Measurements from ENCODE around the gene CYP26C1. TPM values are rescaled to one million over a fixed set of nuclear protein-coding genes. Genes with fewer than 3 reads are reported as not detected.
A peak's percentile ranks its signal among the peaks of the same experiment; 100 is the strongest.

The CYP26C1 gene
- total RNA-seq, 1 donor from 2014 or later: 0.10 TPM

DNA sequence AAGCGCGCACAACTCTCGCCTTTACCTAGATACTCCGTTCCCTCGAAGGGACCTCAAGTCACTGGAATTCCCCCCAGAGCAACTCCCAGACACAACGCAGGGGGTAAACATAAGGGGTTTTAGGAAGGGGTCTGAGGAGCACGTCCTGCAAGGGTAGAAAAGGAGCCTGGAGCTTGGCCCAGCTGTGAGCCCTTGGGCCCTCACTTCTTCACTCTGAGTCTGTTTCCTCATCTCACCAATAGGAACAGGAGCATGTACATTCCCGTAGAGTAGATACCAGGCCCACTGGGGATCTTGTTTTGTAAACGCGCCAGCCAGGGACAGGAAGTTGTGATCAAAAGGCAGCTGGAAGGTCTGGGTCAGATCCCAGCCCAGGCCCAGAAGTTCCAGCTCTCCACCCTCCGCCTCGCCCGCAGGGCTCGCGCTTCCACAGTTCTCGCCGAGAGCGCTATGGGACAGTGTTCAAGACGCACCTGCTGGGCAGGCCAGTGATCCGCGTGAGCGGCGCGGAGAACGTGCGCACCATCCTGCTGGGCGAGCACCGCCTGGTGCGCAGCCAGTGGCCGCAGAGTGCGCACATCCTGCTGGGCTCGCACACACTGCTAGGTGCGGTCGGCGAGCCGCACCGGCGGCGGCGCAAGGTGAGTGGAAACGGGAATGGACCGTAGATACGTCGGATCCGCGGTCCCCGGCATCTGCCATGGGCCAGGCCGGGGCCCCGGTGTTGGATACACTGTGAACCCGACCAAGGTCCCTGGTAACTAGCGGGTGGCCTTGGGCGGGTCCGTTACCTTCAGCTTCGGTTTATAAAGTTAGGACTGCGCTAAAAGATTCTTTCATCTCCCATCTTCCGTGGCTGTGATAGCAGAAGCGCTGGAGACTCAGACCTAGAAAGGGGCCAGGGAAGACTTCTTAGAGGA, 1.3 kb downstream of the CYP26C1 start:
- peaks cover 26% of the 10 kb centered on the region for H3K27me3 Mint-ChIP-seq (ENCODE audit: unreplicated experiment)
- H3K27ac Mint-ChIP-seq (ENCODE audit: unreplicated experiment): no peak overlapping the region
- DNase-seq: no peak
- TF ChIP-seq, protein P1, sequence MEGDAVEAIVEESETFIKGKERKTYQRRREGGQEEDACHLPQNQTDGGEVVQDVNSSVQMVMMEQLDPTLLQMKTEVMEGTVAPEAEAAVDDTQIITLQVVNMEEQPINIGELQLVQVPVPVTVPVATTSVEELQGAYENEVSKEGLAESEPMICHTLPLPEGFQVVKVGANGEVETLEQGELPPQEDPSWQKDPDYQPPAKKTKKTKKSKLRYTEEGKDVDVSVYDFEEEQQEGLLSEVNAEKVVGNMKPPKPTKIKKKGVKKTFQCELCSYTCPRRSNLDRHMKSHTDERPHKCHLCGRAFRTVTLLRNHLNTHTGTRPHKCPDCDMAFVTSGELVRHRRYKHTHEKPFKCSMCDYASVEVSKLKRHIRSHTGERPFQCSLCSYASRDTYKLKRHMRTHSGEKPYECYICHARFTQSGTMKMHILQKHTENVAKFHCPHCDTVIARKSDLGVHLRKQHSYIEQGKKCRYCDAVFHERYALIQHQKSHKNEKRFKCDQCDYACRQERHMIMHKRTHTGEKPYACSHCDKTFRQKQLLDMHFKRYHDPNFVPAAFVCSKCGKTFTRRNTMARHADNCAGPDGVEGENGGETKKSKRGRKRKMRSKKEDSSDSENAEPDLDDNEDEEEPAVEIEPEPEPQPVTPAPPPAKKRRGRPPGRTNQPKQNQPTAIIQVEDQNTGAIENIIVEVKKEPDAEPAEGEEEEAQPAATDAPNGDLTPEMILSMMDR (IDR thresholded peaks at IDR 0.05; ENCODE audit: partially characterized antibody, unreplicated experiment): no peak
- H3K9me3 Mint-ChIP-seq (ENCODE audit: unreplicated experiment): peaks cover 19% of the 10 kb centered on the region
- no peaks in the 10 kb centered on the region for H3K36me3 Mint-ChIP-seq (ENCODE audit: unreplicated experiment)
- peaks cover 13% of the 10 kb centered on the region for H3K4me1 Mint-ChIP-seq (ENCODE audit: low read depth, unreplicated experiment)
- peak overlapping the region; percentile 79 for H3K4me3 Mint-ChIP-seq (ENCODE audit: unreplicated experiment)

DNA sequence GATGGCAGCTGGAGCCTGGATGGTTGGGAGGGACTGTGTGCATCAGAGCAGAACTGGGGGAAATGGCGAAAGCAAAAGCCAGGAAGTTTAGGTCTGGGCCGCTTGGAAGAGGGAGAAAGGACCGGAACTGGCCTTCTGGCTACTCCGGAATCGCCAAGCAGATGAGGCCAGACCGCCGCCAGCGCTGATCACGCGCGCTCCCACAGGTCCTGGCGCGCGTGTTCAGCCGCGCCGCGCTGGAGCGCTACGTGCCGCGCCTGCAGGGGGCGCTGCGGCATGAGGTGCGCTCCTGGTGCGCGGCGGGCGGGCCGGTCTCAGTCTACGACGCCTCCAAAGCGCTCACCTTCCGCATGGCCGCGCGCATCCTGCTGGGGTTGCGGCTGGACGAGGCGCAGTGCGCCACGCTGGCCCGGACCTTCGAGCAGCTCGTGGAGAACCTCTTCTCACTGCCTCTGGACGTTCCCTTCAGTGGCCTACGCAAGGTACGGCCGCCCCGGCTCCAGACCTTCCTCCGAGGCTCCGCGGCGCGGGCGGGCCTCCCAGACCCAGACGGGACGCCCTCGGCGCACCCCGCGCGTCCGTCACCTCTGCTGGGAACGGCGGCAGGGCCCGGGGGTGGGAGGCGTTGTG, 2.0 kb downstream of the CYP26C1 start:
- Mint-ChIP-seq H3K4me1 (ENCODE audit: low read depth, unreplicated experiment) (peaks cover 13% of the 10 kb centered on the region), H3K27ac (ENCODE audit: unreplicated experiment) (no peak overlapping the region), H3K9me3 (ENCODE audit: unreplicated experiment) (peaks cover 23% of the 10 kb centered on the region), H3K4me3 (ENCODE audit: unreplicated experiment) (peak overlapping the region; percentile 79), H3K27me3 (ENCODE audit: unreplicated experiment) (peaks cover 31% of the 10 kb centered on the region), H3K36me3 (ENCODE audit: unreplicated experiment) (no peaks in the 10 kb centered on the region)
- TF ChIP-seq, protein P1 (IDR thresholded peaks at IDR 0.05; ENCODE audit: partially characterized antibody, unreplicated experiment): peak; percentile 90
- DNase-seq: peak; percentile 69

DNA sequence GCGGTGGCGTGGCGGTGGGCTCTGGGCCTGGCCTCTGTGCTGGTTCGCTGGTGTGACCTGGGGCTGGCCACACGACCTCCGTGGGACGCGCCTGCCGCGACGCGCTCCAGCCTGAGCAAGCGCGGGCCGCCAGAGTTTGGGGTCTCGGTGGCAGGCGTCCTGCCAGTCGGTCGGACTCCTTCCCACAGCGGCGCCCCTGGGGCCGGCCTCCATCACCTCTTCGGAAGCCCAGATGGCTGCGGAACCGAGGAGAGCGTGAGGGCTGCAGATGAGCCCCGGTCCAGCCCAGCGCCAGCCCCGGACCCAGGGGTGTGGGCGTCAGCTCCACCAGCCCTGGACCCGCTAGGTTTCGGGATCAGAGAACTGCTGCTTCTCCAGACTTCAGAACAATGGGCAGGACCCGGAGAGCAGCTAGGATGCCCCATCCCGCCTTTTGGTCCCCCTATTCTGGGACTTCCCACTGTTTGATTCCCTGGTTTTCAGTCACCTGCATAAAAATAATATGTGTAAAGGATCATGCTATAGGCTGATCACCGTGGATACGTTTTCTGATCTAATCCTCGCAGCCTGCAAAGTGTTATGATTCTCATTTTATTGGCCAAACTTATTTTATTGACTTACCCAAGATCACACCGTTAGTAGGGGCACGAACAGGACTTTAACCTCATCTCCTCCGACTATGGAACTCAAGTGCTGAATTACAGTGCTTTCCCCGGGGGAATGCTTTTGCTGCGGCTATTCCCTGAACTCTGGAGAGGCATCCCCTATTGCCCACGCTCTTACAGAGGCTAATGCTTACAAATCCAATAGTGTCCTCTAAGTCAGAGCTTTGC, 2.8 kb downstream of the CYP26C1 start:
- DNase-seq: no peak
- Mint-ChIP-seq H3K27ac (ENCODE audit: unreplicated experiment) (no peak overlapping the region), H3K36me3 (ENCODE audit: unreplicated experiment) (no peaks in the 10 kb centered on the region), H3K27me3 (ENCODE audit: unreplicated experiment) (peaks cover 33% of the 10 kb centered on the region), H3K4me1 (ENCODE audit: low read depth, unreplicated experiment) (peaks cover 13% of the 10 kb centered on the region), H3K4me3 (ENCODE audit: unreplicated experiment) (peak overlapping the region; percentile 71), H3K9me3 (ENCODE audit: unreplicated experiment) (peaks cover 26% of the 10 kb centered on the region)
- TF ChIP-seq, protein P1 (IDR thresholded peaks at IDR 0.05; ENCODE audit: partially characterized antibody, unreplicated experiment): no peak

DNA sequence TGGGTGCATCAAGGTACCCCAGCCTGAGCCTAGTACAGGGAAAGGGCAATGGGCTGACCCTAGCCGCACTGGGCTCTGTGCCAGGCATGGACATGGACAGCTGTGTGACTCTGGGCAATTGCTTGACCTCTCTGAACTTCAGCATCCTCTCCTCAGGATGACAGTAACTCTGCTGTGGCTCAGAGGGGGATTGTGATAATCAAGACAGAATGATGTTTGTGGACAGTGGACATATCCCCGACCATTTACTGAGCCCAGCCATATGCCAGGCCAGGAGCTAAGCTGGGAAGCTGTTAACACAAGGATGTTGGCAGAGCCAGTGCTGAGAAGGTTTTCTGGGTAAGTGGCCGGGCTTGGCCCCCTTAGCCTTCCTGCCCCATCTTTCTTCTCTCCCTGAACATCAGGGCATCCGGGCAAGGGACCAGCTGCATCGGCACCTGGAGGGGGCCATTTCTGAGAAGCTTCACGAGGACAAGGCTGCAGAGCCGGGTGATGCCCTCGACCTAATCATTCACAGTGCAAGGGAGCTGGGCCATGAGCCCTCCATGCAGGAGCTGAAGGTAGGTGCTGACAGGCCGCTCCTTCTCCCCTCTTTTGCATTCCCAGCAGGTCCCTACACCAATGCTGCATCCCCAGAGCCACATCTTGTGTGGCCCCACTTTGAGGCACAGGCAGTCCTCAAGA, 3.5 kb downstream of the CYP26C1 start:
- H3K4me3 Mint-ChIP-seq (ENCODE audit: unreplicated experiment): no peak overlapping the region
- H3K4me1 Mint-ChIP-seq (ENCODE audit: low read depth, unreplicated experiment): peaks cover 15% of the 10 kb centered on the region
- no peaks in the 10 kb centered on the region for H3K36me3 Mint-ChIP-seq (ENCODE audit: unreplicated experiment)
- H3K9me3 Mint-ChIP-seq (ENCODE audit: unreplicated experiment): peaks cover 23% of the 10 kb centered on the region
- peaks cover 39% of the 10 kb centered on the region for H3K27me3 Mint-ChIP-seq (ENCODE audit: unreplicated experiment)
- TF ChIP-seq, protein P1 (IDR thresholded peaks at IDR 0.05; ENCODE audit: partially characterized antibody, unreplicated experiment): no peak
- no peak overlapping the region for H3K27ac Mint-ChIP-seq (ENCODE audit: unreplicated experiment)
- DNase-seq: no peak
